ENCODE measurements around the gene RNASE8.

- TF ChIP-seq POLR2A (IDR thresholded peaks at IDR 0.05) (no peak), CTCF (IDR thresholded peaks at IDR 0.05) (no peak), POLR2AphosphoS5 (IDR thresholded peaks at IDR 0.05) (no peak)
Measured at GRCh38 chr14:21072781-21073339, 15.2 kb downstream of the RNASE8 start.

Measured in prostate gland (tissue), 2 donors.